GM19099 (cell line): ENCODE measurements around the gene ANKRD42.

Experiments
- POLR2A ChIP-seq: IDR thresholded peaks from 3 replicates; pipeline ENCODE4 v1.6.1; 2011; ENCODE audit warnings: low read depth; ENCODE audit not compliant: insufficient read length; ENCODE audit errors: extremely low read depth

ANKRD42 gene

DNA sequence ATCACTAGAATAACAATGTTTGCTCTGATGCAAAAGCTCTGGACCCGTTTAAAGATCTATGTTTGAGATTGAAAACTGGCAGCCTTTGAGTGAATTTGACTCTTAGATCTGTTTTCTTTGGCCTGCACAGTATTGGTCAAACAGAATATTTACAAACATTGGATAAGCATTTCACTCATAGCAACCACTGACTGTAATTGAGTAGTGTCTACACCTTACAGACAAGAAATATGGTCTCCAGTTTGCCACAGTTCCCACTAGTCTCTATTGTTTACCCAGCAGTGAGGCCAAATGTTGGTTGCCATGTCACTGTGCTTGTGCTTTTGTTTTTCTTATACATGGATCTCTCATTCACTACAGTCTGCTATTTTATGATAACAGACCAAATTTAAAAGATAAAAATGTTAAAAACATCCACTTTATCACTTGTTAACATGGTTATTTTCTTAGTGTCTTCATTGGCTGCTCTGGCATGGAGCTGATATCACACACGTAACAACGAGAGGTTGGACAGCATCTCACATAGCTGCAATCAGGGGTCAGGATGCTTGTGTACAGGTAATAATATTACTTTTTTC, 12.2 kb downstream of the ANKRD42 start:
- no peak for TF ChIP-seq POLR2A

DNA sequence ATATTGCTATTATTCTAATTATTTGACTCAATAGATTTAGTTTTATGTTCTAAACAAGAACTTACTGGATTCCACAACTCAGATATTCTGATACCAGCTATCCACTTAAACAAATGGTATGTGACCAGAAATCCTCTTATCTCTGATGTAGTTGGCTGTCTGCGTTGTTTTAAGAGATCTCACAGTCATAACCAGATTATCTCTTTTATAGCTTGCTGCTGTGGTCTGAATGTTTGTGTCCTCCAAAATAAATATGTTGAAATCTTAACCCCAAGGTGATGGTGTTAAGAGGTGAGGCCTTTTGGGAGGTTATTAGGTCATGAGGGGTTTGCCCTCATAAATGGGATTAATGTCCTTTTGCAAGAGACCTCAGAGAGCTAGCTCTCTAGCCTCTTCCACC, 12.7 kb downstream of the ANKRD42 start:
- no peak for TF ChIP-seq POLR2A

DNA sequence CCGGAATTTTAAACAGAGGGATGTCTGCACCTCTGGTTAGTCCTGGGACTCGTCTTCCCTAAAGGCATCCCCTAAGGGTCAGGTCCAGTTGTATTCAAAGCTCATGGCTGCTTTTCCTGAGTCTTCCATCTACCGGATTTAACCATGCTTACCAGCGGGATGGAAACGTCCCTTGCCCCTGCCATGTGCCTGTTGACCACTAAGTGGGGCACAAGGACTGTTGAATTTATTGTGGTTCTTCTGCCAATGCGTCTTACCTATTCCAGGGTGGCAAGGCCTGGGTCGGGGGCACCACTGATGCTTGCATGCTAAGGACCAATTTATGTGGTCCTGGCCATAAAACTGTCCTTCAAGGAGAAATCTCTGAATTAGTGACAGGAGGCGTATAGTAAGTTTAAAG, 25.6 kb downstream of the ANKRD42 start:
- no peak for TF ChIP-seq POLR2A

DNA sequence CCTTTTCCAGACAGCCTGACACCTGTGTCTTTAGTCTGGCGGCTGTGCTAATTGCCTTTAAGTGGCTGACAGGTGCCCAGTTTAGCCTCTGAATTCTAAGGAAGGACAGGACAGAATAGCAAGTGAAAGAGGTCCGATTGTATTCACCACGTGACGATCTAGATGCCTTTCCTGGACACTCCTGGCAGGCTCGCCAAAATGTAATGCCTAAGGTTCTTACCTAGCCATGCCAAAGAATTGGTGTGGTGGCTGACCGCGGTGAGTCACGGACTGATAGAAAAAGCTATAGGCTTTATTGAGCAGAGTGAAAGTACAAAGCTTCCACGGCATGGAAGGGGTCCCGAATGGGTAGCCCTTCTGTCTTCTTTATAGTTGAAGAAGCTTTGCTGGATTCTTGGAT, 26.7 kb downstream of the ANKRD42 start:
- no peak for TF ChIP-seq POLR2A

DNA sequence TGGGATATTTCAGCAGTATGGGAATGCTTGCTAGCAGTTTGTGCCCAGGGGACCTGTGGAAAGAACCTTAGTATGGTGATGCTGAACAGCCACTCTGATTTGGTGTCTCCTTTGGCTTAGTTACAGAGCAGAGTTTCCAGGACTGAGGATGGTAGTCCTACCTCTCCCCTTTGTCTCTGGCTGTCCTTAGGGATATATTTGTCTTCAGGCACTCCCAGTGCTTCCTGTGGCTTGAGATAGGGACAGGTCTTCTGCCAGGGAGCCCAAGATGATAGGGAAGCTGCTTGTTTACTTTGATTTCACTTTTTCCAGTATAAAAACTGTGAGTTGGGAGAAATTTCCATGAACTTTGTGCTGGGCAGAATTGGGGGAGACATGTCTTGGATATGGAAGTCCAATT, 28.2 kb downstream of the ANKRD42 start:
- TF ChIP-seq POLR2A, result no peak

DNA sequence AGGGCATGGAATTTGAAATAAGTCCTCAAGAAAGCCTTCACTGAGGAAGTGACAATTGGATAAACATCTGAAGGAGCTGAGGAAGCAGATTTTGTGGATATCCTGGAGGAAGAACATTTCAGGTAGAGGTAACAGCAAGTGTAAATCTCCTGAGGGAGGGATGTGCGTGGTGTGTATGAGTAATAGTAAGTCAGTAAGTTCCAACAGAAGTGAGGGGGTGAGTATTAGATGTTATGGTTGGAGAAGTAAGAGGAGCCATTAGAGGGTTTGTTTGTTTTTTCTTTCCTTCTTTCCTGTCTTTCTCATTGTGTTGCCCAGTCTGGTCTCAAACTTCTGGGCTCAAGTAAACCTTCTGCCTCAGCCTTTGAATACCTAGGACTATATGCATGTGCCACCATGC, 29.0 kb downstream of the ANKRD42 start:
- TF ChIP-seq POLR2A, result no peak

DNA sequence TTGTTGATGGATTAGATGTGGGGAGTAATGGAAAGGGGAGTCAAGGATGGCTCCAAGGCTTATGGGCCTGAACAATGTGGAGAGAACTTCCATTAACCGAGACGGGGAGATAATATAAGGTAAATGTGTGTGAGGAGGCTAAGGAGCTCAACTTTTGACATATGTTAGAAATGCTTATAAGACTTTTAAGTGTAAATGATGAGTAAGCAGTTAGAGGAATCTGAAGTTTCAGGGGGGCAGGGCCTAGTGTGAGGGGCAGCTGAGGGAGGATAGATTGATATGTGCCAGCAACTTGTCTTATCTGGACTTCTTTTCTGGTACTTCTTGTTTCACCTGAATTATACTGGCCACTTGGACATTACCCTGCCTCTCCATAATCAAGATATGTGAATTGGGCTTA, 29.9 kb downstream of the ANKRD42 start:
- TF ChIP-seq POLR2A, result no peak

DNA sequence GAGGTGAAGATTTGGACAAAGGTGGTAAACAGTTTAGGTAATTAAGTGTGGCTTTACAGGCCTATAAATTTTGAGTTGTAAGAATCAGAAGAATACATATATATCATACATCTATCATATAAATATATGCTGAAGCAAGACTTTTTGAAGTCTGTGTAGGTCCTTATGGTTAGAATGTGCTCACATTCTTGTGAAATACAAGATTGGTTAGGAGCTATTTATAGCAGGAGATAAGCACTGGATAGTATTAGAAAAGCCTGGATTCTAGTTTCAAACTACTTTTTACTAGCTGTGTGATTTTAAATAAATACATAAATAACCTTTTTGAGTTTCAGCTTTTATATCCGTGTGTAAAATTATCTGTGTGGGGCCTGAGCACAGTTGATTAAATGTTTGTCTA, 42.3 kb downstream of the ANKRD42 start:
- TF ChIP-seq POLR2A, result no peak

DNA sequence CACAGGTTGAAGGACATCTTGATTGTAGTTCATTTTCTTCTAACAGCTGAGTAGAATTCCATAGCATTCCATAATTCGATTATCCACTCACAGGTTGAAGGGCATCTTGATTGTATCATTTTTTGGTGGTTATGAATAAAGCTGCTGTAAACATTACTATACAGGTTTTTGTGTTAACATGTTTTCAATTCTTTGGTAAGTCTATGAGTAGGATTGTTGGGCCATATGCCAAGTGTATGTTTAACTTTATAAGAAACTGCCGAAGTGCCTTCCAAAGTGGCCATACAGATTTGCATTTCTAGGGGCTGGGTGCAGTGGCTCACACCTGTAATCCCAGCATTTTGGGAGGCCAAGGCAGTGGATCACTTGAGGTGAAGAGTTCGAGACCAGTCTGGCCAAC, 44.6 kb downstream of the ANKRD42 start:
- no peak for TF ChIP-seq POLR2A

DNA sequence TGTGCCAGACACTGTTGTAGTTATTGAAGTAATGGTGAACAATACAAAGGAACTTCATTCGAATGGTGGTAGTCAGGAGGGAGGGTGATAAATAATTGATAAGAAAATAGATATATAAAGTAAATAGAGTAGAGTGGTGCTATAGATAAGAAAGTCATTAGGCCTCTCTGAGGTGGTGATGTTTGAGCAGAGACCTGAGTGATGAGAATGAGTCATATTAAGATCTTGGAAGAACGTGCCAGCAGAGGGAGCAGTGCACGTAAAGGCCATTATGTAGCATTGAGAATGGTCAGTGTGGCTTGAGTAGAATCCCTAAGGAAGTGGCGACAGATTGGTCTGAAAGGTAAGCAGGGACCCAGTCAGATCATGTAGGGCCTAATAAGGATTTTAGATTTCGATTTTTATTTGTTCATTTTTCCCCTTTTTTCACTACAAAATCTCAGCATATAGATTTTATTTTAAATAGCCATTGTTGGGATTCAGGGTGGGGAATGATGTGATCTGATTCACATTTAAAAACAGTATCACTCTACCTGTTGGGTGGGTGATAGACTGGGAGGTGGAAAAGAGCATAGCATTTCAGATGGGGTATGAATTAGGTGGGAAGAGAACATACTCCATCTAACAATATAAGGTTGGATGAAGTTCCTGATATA, 47.9 kb downstream of the ANKRD42 start:
- TF ChIP-seq POLR2A, result no peak

DNA sequence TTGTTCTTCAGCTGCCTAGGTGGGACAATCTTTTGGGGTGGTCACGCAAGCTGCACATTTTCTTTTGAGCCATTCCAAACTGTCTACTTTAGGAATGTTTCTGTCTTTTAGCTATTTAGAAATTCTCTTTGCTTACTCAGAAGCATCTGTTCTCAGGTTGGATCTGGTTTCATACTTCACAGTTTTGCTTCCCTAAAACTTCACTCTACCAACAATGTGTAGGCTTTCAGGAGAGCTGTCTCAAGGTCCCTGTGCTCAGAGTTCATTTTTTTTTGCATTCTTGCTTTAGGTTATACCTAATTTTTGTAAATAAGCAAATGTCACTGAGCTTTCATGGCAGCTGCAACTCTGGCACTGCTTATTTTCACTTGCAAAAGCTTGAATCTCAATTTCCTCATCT, 55.9 kb downstream of the ANKRD42 start:
- TF ChIP-seq POLR2A, result no peak

DNA sequence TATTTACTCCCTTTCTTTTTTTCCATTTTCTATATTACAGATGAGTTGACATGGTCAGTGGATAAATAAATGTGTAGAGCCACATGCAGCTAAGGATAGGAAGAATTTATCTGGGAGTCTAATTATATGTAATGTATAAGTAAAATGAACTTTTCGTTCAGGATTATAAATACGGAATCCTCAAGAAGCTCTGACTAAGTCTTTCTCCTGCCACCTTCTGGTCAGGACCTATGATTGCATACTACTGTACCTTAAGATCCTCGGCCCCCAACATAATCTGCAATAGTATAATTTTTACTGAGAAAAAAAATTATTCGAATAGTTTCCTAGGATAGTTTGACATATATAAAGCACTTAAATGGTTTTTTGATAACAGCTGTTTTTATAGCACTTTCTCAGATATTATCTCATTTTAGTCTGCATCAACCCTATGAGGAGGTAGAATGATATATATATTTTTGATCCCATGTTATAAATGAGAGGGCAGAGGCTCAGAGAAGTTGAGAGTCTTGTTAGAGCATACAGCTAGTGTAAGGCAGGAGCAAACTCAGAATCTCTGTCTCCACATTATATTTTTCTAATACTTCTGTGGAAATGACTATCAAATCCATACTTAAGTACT, 56.6 kb downstream of the ANKRD42 start:
- no peak for TF ChIP-seq POLR2A

DNA sequence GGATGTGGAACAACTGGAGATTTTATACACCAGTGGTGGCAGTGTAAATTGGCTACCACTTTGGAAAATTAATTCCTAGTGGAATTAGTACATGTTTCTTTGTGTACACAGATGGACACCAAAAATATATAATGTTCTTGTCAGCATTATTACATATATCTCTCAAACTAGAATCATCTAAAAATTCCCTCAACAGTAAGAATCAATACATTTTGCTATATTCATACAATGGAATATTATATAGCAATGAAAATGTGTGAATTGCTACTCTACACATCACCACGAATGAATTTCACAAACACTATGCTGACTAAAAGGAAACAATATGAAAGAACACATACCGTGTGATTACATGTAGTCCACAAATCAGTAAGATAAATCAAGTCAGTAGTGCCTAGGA, 58.8 kb downstream of the ANKRD42 start:
- TF ChIP-seq POLR2A, result no peak

DNA sequence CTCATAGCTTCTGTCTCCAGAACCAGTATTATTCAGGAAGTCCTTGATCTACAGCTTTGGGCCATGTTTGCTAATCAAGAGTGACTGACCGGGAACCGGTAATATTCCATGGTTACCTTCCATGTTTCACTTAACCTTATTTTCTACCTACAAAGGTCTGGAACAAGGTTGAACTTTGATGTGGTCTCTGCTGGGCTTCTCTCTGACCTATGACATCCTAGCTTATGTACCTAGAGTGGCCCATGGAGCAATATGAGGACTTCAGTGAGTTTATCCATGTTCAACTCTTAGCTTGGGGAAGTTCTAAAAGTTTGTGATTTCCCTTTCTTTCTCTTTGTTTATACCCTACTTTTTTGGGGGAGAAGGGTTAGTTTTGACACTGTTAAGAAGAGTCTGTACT, 59.4 kb downstream of the ANKRD42 start:
- no peak for TF ChIP-seq POLR2A

DNA sequence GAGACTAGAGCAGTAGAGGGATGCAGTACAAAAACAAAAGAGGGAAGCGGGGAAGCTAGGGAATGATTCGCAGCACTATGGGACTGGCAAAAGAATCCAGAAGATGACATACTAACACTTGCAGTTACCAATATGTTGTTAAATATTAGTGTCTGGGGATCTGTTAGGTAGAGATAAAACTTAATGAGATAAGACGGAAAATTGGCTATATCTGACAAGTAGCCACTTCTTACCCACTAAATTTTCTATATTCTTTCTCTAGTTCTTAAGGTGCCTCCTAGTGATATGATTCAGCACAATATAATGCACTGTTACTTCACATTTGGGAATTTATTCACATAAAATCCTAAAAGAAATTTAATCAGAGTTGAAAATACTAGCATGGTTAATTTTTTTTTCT, 61.9 kb downstream of the ANKRD42 start:
- no peak for TF ChIP-seq POLR2A

DNA sequence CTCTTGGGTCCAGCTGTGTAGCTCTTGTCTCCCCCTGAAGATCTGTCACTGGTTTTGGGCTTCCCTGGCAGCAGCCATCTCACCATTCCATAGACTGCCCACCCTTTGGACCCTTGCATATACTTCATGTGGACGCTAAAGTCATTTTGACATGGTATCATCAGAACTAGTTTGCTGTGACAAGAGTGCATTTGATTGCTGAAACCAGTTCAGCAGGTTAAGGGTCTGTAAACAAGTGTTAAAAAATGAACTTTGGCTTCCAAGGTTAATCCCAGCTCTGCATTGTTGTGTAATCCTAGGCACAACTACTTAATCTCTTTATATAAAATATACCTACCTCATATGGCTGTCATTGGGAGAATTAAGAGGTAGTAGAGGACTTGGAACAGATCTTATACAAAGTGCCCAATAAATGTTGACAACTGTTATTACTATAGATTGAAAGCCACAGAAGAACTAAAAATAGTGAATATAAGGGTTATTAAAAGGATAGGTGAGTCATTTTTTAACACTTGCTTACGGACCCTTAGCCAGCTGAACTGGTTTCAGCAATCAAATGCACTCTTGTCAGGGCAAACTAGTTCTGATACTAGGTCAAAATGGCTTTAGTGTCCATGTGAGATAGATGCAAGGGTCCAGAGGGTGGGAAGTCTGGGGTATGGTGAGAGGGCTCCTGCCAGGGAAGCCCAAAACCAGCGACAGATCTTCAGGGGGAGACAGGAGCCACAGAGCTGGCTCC, 63.3 kb downstream of the ANKRD42 start:
- no peak for TF ChIP-seq POLR2A
